NCI-H1694 (cell line): ENCODE data around the gene TRABD2A.
"Not testable (repeated sequence)": the region's sequence is repeated elsewhere in the genome, so short reads cannot be mapped to it uniquely, and the experiment has no call there.

Experiments
- DNase-seq: peaks from one replicate; lab custom pipeline; 2025; lab: John Stamatoyannopoulos, UW

TRABD2A gene

GRCh38 chr2:84778911-84779690, 101.8 kb downstream of the TRABD2A start:
- no peak for DNase-seq

GRCh38 chr2:84776011-84776410, 104.9 kb downstream of the TRABD2A start:
- no peak for DNase-seq

- not testable (repeated sequence) for DNase-seq
These were observed 107.3 kb downstream of the TRABD2A start for GRCh38 chr2:84773562-84773961.
